NCI-H82 treated with DMSO at 0.1 percent for 48 hours (cell line): ENCODE measurements around the gene OR4E1.
"Not testable (repeated sequence)": the region's sequence is repeated elsewhere in the genome, so short reads cannot be mapped to it uniquely, and the experiment has no call there.

Experiments used
- DNase-seq: peaks from one replicate; lab custom pipeline; 2025; ENCODE audit not compliant: unreplicated experiment; lab: John Stamatoyannopoulos, UW

OR4E1 gene, protein sequence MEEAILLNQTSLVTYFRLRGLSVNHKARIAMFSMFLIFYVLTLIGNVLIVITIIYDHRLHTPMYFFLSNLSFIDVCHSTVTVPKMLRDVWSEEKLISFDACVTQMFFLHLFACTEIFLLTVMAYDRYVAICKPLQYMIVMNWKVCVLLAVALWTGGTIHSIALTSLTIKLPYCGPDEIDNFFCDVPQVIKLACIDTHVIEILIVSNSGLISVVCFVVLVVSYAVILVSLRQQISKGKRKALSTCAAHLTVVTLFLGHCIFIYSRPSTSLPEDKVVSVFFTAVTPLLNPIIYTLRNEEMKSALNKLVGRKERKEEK

GRCh38 chr14:21673718-21674117, at the start of gene OR4E1:
Gene OR4E1, minus strand, starts transcription at chr14:21673818. Its CDS starts 2,883 bp downstream, at chr14:21670935.
- no peak for DNase-seq

- no peak for DNase-seq
These were observed 47.9 kb upstream of the OR4E1 start for GRCh38 chr14:21721504-21721903.

DNA sequence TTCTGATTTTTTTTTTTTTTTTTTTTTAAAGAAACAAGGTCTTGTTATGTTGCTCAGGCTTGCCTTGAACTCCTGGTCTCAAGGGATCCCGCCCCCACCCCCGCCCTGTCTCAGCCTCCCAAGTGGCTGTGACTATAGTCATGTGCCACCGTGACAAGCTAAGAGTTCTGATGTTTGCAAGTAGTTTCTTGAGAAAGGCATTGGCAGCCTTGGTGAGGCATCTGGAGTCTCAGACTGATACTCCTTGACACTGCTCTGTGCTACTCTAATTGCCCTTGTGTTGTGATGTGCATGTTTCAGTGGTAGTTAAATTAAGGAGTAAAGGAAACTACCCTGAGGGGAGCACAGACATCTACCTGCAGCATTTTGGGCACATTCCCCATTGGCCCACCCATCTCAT, 46.2 kb upstream of the OR4E1 start:
- DNase-seq, result no peak

- no peak for DNase-seq
These were observed 40.8 kb upstream of the OR4E1 start for GRCh38 chr14:21714318-21714929.

GRCh38 chr14:21712036-21712435, 38.4 kb upstream of the OR4E1 start:
- DNase-seq, result no peak

DNA sequence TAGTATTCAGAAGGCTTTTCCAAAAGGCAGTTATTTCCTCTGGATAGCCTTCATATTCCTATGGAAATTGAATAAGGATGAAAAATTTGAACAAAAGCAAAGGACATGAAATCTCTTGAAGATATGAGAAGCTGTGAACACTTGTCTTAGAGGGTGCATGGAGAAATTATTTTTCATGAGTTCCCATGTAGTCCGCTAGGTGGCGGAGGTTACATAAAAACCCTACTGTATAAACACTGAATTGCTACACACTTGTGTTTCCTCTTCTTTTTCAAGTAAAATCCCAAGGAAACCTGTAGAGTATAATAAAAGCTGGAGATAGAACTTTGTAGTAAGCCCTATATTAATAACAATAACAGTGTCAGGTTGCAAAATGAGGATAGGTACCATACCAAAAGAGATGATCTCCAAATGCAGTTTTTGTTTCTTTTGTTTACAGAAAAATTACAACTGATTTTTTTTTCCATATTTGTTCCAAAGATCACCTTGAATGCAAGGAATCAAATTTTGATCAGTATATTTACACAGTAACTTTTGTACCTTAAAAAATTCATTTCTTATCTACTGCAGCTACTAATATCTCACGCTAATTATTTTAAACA, 37.8 kb upstream of the OR4E1 start:
- no peak for DNase-seq

DNA sequence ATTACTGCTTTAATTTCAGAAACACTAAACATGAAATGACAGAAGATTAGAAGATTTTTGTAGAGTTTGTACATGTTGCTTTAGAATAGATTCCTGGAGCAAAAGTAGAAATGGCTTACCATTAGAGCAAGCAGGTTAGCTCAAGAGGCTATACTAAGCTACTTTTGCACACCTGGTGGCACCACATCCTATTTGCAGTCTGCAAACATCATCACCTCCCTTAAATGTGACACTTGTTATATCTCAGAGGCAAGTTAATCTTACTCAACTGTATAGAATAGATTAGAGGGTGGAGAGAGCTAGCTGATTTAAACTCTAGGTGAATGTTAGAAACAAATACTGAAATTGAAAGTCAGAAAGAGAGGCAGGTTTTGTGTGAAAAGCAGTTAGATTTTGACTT, 30.7 kb upstream of the OR4E1 start:
- no peak for DNase-seq

- DNase-seq, result no peak
These were observed 30.0 kb upstream of the OR4E1 start for GRCh38 chr14:21703357-21704326.

- DNase-seq, result no peak
These were observed 28.7 kb upstream of the OR4E1 start for GRCh38 chr14:21702316-21702715.

DNA sequence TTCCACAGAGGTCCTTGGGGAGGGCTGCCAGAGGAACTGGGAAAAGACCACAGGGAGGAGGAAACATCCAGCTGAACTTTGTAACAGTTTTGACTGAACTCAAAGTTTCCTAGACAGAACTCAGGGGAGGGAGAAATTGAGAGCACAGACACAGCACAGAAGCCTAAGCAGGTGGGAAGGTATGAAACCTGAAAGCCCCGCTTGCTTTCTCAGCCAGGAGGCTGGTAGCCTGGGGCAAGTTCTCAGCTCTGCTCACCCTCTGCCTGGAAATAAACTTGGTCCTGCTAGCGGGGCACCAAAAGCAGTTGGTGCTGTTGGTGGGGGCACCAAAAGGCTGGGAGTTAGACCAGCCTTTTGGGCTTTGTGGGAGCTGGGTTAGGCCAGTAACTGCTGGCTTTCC, 25.9 kb upstream of the OR4E1 start:
- no peak for DNase-seq

- not testable (repeated sequence) for DNase-seq
These were observed 24.9 kb upstream of the OR4E1 start for GRCh38 chr14:21698538-21698937.

GRCh38 chr14:21697662-21698061, 24.0 kb upstream of the OR4E1 start:
- not testable (repeated sequence) for DNase-seq

GRCh38 chr14:21694425-21694824, 20.8 kb upstream of the OR4E1 start:
- DNase-seq, result no peak

DNA sequence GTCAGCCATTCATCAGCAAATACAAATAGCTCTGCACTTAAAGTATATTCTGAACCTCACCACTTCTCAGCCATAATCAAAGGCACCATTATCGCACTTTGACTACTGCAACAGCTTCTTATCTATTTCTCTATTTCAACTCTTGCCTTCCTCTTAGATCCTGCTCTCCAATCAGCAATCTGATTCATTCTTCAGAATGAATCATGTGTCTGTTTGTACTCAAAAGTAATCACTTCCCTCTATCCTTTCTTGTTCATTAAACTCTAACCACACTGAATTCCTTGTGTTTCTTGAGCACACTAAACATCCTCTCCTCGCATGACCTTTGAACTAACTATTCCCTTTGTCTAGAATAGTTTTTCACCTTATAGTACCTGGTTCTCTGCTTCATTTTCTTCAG, 12.8 kb upstream of the OR4E1 start:
- DNase-seq, result no peak

GRCh38 chr14:21680072-21680471, 6.5 kb upstream of the OR4E1 start:
- no peak for DNase-seq

- no peak for DNase-seq
These were observed 1.9 kb upstream of the OR4E1 start for GRCh38 chr14:21675566-21675965.

GRCh38 chr14:21672116-21672515, 1.5 kb downstream of the OR4E1 start:
- DNase-seq, result no peak

GRCh38 chr14:21671371-21671770, 2.2 kb downstream of the OR4E1 start:
- no peak for DNase-seq

GRCh38 chr14:21669284-21669683, 4.3 kb downstream of the OR4E1 start:
- no peak for DNase-seq

DNA sequence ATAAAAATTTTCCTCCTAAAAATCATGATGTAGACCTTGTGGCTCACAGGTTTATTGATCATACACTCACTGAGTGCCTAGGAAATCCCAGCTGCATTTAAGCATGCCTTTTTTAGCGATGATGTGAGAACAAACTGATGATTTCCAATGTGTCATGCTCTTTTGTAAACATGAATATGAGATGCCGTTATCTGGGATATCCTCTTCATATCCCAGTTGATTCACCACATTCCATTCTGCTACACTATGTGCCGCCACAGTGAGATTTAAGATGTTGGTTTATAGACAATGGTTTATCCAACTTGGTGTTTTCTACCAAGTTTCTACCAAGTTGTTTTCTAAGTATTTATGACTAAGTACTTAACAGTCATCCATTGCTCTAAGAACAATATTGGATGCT, 5.2 kb downstream of the OR4E1 start:
- DNase-seq, result no peak

DNA sequence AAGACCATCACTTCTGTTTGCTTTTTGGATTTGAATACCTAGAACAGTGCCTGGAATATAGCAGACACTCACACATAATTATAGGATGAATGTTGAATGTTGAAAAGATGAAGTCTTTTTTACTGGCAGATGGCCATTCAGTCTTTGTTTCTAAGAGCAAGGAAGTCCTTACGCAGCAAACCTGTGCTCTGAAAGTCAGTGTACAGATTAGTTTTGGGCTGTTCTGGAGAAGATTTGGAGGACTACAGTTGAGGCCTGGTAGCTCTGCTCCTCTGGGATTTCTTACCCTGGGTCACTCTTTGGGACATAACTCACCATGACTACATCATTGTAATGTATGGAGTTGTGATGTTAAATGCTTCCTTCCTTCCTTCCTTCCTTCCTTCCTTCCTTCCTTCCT, 16.6 kb downstream of the OR4E1 start:
- no peak for DNase-seq
